Measurements from ENCODE around the gene ARF6.
"Not testable (repeated sequence)": the region's sequence is repeated elsewhere in the genome, so short reads cannot be mapped to it uniquely, and the experiment has no call there.

Gene ARF6

GRCh38 chr14:49905989-49906388 lies 13.1 kb downstream of the ARF6 start:
- no peak for DNase-seq (ENCODE audit: low read depth, low spot score)

- DNase-seq (ENCODE audit: low read depth, low spot score) = no peak
Observed at GRCh38 chr14:49907186-49907585, 14.3 kb downstream of the ARF6 start.

GRCh38 chr14:49908433-49908782 lies 15.5 kb downstream of the ARF6 start:
- no peak for DNase-seq (ENCODE audit: low read depth, low spot score)

- DNase-seq (ENCODE audit: low read depth, low spot score) = no peak
Observed at GRCh38 chr14:49909016-49909415, 16.1 kb downstream of the ARF6 start.

- DNase-seq (ENCODE audit: low read depth, low spot score) = no peak
Observed at GRCh38 chr14:49915085-49915484, 22.2 kb downstream of the ARF6 start.

- DNase-seq (ENCODE audit: low read depth, low spot score) = no peak
Observed at GRCh38 chr14:49918706-49919105, 25.8 kb downstream of the ARF6 start.

- no peak for DNase-seq (ENCODE audit: low read depth, low spot score)
Observed at GRCh38 chr14:49919825-49920659, 27.2 kb downstream of the ARF6 start.

GRCh38 chr14:49920935-49921334 lies 28.1 kb downstream of the ARF6 start:
- DNase-seq (ENCODE audit: low read depth, low spot score) = no peak

- DNase-seq (ENCODE audit: low read depth, low spot score) = no peak
Observed at GRCh38 chr14:49921401-49921800, 28.5 kb downstream of the ARF6 start.

GRCh38 chr14:49923442-49923841 lies 30.6 kb downstream of the ARF6 start:
- no peak for DNase-seq (ENCODE audit: low read depth, low spot score)

- no peak for DNase-seq (ENCODE audit: low read depth, low spot score)
Observed at GRCh38 chr14:49923881-49924280, 31.0 kb downstream of the ARF6 start.

- DNase-seq (ENCODE audit: low read depth, low spot score) = no peak
Observed at GRCh38 chr14:49924852-49925251, 32.0 kb downstream of the ARF6 start.

GRCh38 chr14:49926803-49927202 lies 33.9 kb downstream of the ARF6 start:
- DNase-seq (ENCODE audit: low read depth, low spot score) = no peak

- no peak for DNase-seq (ENCODE audit: low read depth, low spot score)
Observed at GRCh38 chr14:49928015-49928414, 35.1 kb downstream of the ARF6 start.

- DNase-seq (ENCODE audit: low read depth, low spot score) = no peak
Observed at GRCh38 chr14:49930720-49931119, 37.8 kb downstream of the ARF6 start.

- no peak for DNase-seq (ENCODE audit: low read depth, low spot score)
Observed at GRCh38 chr14:49931523-49931922, 38.6 kb downstream of the ARF6 start.

- DNase-seq (ENCODE audit: low read depth, low spot score) = no peak
Observed at GRCh38 chr14:49933128-49933527, 40.2 kb downstream of the ARF6 start.

- DNase-seq (ENCODE audit: low read depth, low spot score) = no peak
Observed at GRCh38 chr14:49933704-49934103, 40.8 kb downstream of the ARF6 start.

GRCh38 chr14:49934646-49935045 lies 41.8 kb downstream of the ARF6 start:
- no peak for DNase-seq (ENCODE audit: low read depth, low spot score)

- no peak for DNase-seq (ENCODE audit: low read depth, low spot score)
Observed at GRCh38 chr14:49935526-49935925, 42.6 kb downstream of the ARF6 start.

GRCh38 chr14:49936246-49936645 lies 43.4 kb downstream of the ARF6 start:
- not testable (repeated sequence) for DNase-seq (ENCODE audit: low read depth, low spot score)

GRCh38 chr14:49936882-49937281 lies 44.0 kb downstream of the ARF6 start:
- DNase-seq (ENCODE audit: low read depth, low spot score) = not testable (repeated sequence)

- DNase-seq (ENCODE audit: low read depth, low spot score) = not testable (repeated sequence)
Observed at GRCh38 chr14:49939215-49939614, 46.3 kb downstream of the ARF6 start.
